Calu3 (cell line): ENCODE data around the gene ATP6V0E1. TPM values are rescaled to one million over a fixed set of nuclear protein-coding genes. Genes with fewer than 3 reads are reported as not detected.

Experiments
- BruUV-seq: library from RNA; stranded (reverse); fragments of 400-500 nt; replicated peaks from 2 replicates; lab custom pipeline; 2021; lab: Mats Ljungman, UMichigan
- CTCF ChIA-PET: fragments of 300-600 bp; sonication (Branson Sonifier 250); formaldehyde crosslinking; loops from one replicate; lab custom pipeline; 2022; ENCODE audit warnings: antibody characterized with exemption; lab: Charles Lee
- DNase-seq: peaks from one replicate; pipeline ENCODE4 v3.0.0; 2022
- H3K27ac Mint-ChIP-seq: one replicate; pipeline ENCODE4 v1.8.0; 2022; ENCODE audit warnings: mixed read lengths; ENCODE audit not compliant: unreplicated experiment
- H3K27me3 Mint-ChIP-seq: one replicate; pipeline ENCODE4 v1.8.0; 2022; ENCODE audit warnings: mixed read lengths; ENCODE audit not compliant: unreplicated experiment
- H3K36me3 Mint-ChIP-seq: one replicate; pipeline ENCODE4 v1.8.0; 2022; ENCODE audit warnings: mild to moderate bottlenecking, moderate library complexity, mixed read lengths; ENCODE audit not compliant: insufficient read depth, unreplicated experiment
- H3K4me1 Mint-ChIP-seq: one replicate; pipeline ENCODE4 v1.8.0; 2022; ENCODE audit warnings: mild to moderate bottlenecking, low read depth, mixed read lengths; ENCODE audit not compliant: unreplicated experiment
- H3K4me3 Mint-ChIP-seq: one replicate; pipeline ENCODE4 v1.8.0; 2022; ENCODE audit warnings: mild to moderate bottlenecking, low read depth, moderate library complexity, mixed read lengths; ENCODE audit not compliant: unreplicated experiment
- H3K9me3 Mint-ChIP-seq: one replicate; pipeline ENCODE4 v1.8.0; 2022; ENCODE audit warnings: low read depth, mixed read lengths; ENCODE audit not compliant: unreplicated experiment
- intact Hi-C: fragments of 100-400 bp; cut with micrococcal nuclease; formaldehyde crosslinking; loops from one replicate; pipeline ENCODE4 v1.10.0; 2022; ENCODE audit not compliant: unreplicated experiment
- total RNA-seq: library from RNA; stranded (reverse); gene quantifications from 2 replicates; pipeline ENCODE4 v1.2.3, GENCODE V29; 2022
- TF ChIP-seq, protein P1 (sequence below): fragments of 200-600 bp; IDR thresholded peaks from one replicate; pipeline ENCODE4 v1.8.0; 2022; ENCODE audit warnings: antibody characterized with exemption; ENCODE audit not compliant: unreplicated experiment

The ATP6V0E1 gene
- total RNA-seq, 1 experiment from 2014 or later: 261 TPM

DNA sequence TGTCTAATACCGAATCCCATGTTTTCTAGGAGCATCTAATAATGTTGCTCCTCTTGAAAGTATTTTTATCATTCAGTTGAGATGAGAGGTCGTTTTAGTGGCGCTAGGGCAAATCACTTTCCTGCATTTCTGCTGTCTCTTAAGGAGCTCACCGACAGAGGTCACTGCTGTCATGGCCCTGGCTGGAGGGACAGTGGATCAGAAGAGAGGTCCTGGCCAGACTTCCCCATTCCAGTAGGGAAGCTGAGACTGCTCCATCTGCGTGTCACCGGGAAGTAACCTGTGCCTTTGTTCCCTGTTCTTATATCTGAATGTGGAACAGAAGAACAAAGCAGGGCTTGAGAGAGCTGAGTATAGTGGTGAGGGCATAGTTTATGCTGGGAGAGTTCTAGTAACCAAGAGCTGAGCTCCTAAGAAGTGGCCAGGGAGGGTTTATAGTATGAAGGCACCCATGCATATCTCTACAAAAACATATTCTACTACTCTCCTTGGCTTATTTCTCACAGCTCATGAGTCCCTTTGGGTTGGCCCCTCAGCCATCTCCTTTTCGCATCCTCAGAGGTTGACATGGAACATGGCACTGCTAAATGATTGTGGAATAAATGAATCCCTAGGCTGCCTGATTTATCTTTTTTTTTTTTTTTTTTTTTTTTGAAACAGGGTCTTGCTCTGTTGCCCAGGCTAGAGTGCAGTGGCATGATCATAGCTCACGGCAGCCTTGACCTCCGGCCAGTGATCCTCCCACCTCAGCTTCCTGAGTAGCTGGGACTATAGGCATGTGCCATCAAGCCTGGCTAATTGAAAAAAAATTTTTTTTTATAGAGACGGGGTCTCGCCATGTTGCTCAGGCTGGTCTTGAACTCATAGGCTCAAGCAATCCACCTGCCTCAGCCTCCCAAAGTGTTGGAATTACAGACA lies 27.2 kb downstream of the ATP6V0E1 start:
- intact Hi-C loops: no loop called here
- CTCF ChIA-PET: interaction anchor here (0.6 to 2.2 kb wide), 5 partner anchors 27 to 974 kb away, joined by 3 to 8 read pairs (median 4); partner anchors contain the start of gene ATP6V0E1
- DNase-seq: peak; percentile 29

DNA sequence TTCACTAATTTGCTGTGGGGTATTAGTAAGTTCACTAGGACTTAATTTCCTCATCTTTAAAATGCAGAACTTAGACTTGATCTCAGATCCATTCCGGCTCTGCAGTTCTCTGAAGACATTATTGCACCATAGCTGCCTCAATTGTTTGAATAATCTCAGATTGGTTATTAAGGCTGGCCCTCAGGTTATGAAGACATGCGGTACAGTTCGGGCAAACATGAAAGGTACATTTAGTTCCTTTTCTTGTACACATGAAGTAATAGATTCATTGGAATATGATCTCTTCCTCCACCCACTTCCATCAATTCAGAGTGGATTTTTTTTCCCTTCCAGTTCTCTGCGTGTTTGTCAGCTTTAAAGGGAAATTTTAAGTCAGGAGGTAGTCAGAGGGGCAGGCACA lies 28.0 kb downstream of the ATP6V0E1 start:
- Mint-ChIP-seq H3K4me1 (peaks cover 27% of the 10 kb centered on the region), H3K36me3 (peaks cover 18% of the 10 kb centered on the region), H3K9me3 (no peaks in the 10 kb centered on the region), H3K27ac (no peak overlapping the region), H3K4me3 (no peak overlapping the region), H3K27me3 (no peaks in the 10 kb centered on the region)
- intact Hi-C loops: no loop called here
- no TSS peak for BruUV-seq
- CTCF ChIA-PET: interaction anchor here (0.6 kb wide), 2 partner anchors 70 to 973 kb away, joined by 4 read pairs; no protein-coding TSS in a partner anchor
- DNase-seq: no peak
- TF ChIP-seq, protein P1, sequence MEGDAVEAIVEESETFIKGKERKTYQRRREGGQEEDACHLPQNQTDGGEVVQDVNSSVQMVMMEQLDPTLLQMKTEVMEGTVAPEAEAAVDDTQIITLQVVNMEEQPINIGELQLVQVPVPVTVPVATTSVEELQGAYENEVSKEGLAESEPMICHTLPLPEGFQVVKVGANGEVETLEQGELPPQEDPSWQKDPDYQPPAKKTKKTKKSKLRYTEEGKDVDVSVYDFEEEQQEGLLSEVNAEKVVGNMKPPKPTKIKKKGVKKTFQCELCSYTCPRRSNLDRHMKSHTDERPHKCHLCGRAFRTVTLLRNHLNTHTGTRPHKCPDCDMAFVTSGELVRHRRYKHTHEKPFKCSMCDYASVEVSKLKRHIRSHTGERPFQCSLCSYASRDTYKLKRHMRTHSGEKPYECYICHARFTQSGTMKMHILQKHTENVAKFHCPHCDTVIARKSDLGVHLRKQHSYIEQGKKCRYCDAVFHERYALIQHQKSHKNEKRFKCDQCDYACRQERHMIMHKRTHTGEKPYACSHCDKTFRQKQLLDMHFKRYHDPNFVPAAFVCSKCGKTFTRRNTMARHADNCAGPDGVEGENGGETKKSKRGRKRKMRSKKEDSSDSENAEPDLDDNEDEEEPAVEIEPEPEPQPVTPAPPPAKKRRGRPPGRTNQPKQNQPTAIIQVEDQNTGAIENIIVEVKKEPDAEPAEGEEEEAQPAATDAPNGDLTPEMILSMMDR: no peak

More for the DNA sequence above, 27.2 kb downstream of the ATP6V0E1 start:
- H3K36me3 Mint-ChIP-seq: peaks cover 14% of the 10 kb centered on the region
- BruUV-seq: no TSS peak
- H3K27ac Mint-ChIP-seq: peak overlapping the region; percentile 48
- no peaks in the 10 kb centered on the region for H3K9me3 Mint-ChIP-seq
- H3K4me3 Mint-ChIP-seq: no peak overlapping the region
- H3K27me3 Mint-ChIP-seq: no peaks in the 10 kb centered on the region
- TF ChIP-seq, protein P1: no peak
- peaks cover 19% of the 10 kb centered on the region for H3K4me1 Mint-ChIP-seq

DNA sequence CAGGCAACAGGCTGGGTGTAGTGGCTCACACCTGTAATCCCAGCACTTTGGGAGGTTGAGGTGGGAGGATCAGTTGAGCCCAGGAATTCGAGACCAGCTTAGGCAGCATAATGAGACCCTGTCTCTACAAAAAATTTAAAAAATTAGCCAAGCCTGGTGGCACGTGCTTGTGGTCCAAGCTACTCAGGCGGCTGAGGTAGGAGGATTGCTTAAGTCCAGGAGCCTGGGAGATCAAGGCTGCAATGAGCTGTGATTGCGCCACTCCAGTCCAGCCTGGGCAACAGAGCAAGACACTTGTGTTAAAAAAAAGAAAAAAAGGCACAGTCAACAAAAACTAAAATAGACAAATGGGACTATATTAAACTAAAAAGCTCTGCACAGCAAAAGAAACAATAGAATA lies 29.3 kb downstream of the ATP6V0E1 start:
- DNase-seq: no peak

DNA sequence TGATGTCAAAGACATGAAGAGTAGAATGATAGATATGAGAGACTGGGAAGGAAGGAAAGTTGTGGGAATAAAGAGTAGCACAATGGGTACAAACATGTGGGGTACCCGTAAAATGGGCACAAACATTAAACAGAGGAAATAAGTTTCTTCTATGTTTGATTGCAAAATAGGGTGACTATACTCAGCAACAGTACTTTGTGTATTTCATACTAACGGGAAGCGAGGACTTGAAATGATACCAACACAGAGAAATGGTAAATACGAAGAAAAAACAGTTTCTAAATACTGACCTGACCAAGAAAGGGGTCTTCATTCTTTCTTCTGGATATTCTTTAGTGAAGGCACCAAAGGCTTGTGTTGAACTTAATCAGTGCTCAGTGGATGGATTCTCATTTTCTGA lies 31.1 kb downstream of the ATP6V0E1 start:
- H3K4me3 Mint-ChIP-seq: no peak overlapping the region
- TF ChIP-seq, protein P1: no peak
- DNase-seq: no peak
- H3K27me3 Mint-ChIP-seq: no peaks in the 10 kb centered on the region
- peaks cover 3% of the 10 kb centered on the region for H3K9me3 Mint-ChIP-seq
- BruUV-seq: no TSS peak
- peaks cover 31% of the 10 kb centered on the region for H3K36me3 Mint-ChIP-seq
- CTCF ChIA-PET: no interaction called here
- intact Hi-C loops: no loop called here
- no peak overlapping the region for H3K27ac Mint-ChIP-seq
- H3K4me1 Mint-ChIP-seq: peaks cover 44% of the 10 kb centered on the region

More for the DNA sequence above, 29.3 kb downstream of the ATP6V0E1 start:
- intact Hi-C loops: no loop called here
- BruUV-seq: no TSS peak
- H3K36me3 Mint-ChIP-seq: peaks cover 24% of the 10 kb centered on the region
- H3K4me1 Mint-ChIP-seq: peaks cover 40% of the 10 kb centered on the region
- no peak overlapping the region for H3K27ac Mint-ChIP-seq
- no peaks in the 10 kb centered on the region for H3K27me3 Mint-ChIP-seq
- CTCF ChIA-PET: no interaction called here
- TF ChIP-seq, protein P1: no peak
- H3K9me3 Mint-ChIP-seq: peaks cover 1% of the 10 kb centered on the region
- H3K4me3 Mint-ChIP-seq: no peak overlapping the region
